KMS-11 (cell line): ENCODE data around the gene CTBP2.

Source experiments
- H2AFZ ChIP-seq: fragments of 200-600 bp; sonication (generic); 2 replicates; pipeline ENCODE4 v1.6.1; 2016; ENCODE audit warnings: antibody characterized with exemption, mixed run types, low read depth
- H3K27ac ChIP-seq: fragments of 200-600 bp; sonication (generic); 2 replicates; pipeline ENCODE4 v1.6.1; 2016; ENCODE audit warnings: mild to moderate bottlenecking, mixed run types
- H3K27me3 ChIP-seq: fragments of 200-600 bp; sonication (generic); 2 replicates; pipeline ENCODE4 v1.6.1; 2017; ENCODE audit warnings: mild to moderate bottlenecking, low read depth, mixed run types, moderate library complexity; ENCODE audit not compliant: insufficient read depth
- H3K36me3 ChIP-seq: fragments of 200-600 bp; sonication (generic); 2 replicates; pipeline ENCODE4 v1.6.1; 2017; ENCODE audit warnings: mild to moderate bottlenecking, mixed run types; ENCODE audit not compliant: insufficient read depth
- H3K4me1 ChIP-seq: fragments of 200-600 bp; sonication (generic); 2 replicates; pipeline ENCODE4 v1.6.1; 2016; ENCODE audit warnings: mild to moderate bottlenecking, low read depth, mixed run types; ENCODE audit not compliant: poor library complexity, severe bottlenecking
- H3K4me2 ChIP-seq: fragments of 200-600 bp; sonication (generic); 2 replicates; pipeline ENCODE4 v1.7.0; 2016; ENCODE audit warnings: mild to moderate bottlenecking, mixed run types
- H3K4me3 ChIP-seq: fragments of 200-600 bp; sonication (generic); IDR thresholded peaks from 2 replicates; pipeline ENCODE4 v1.6.1; 2017; ENCODE audit warnings: low read depth, low read length, mixed read lengths; ENCODE audit not compliant: insufficient read depth
- H3K79me2 ChIP-seq: fragments of 200-600 bp; sonication (generic); 2 replicates; pipeline ENCODE4 v1.6.1; 2016; ENCODE audit warnings: low read depth, mixed run types; ENCODE audit not compliant: insufficient read depth
- H3K9ac ChIP-seq: fragments of 200-600 bp; sonication (generic); 2 replicates; pipeline ENCODE4 v1.6.1; 2016; ENCODE audit warnings: mild to moderate bottlenecking, mixed run types
- H4K20me1 ChIP-seq: fragments of 200-600 bp; sonication (generic); 2 replicates; pipeline ENCODE4 v1.6.1; 2016; ENCODE audit warnings: mild to moderate bottlenecking, mixed run types; ENCODE audit not compliant: insufficient read depth
- TF ChIP-seq, protein P1 (sequence below): fragments of 200-600 bp; sonication (generic); conservative IDR thresholded peaks from 2 replicates; pipeline ENCODE4 v1.6.1; 2017; ENCODE audit warnings: low read depth, mild to moderate bottlenecking, antibody characterized with exemption, low read length, moderate library complexity, mixed read lengths

The CTBP2 gene

DNA sequence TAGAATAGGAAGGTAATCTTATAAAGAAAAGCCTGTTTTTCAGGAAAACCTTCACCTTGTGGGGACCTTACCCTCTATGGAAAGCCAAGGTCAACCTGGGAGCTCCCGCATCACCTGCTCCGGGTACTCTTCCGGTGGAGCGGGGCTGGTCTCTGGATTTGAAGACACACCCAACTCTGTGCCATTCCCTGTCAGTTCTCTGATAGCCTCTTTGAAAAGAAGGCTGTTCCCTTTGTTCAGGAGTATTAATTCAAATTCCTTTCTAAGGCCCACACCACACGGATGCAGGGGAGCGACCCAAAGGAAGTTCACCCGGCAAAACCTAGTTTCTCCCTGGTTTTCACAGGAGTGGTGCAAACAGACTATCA, 10.7 kb downstream of the CTBP2 start:
- H3K79me2 ChIP-seq = peaks cover 54% of the 10 kb centered on the region
- H3K36me3 ChIP-seq = no peaks in the 10 kb centered on the region
- no peak overlapping the region for H3K27ac ChIP-seq
- TF ChIP-seq, protein P1, sequence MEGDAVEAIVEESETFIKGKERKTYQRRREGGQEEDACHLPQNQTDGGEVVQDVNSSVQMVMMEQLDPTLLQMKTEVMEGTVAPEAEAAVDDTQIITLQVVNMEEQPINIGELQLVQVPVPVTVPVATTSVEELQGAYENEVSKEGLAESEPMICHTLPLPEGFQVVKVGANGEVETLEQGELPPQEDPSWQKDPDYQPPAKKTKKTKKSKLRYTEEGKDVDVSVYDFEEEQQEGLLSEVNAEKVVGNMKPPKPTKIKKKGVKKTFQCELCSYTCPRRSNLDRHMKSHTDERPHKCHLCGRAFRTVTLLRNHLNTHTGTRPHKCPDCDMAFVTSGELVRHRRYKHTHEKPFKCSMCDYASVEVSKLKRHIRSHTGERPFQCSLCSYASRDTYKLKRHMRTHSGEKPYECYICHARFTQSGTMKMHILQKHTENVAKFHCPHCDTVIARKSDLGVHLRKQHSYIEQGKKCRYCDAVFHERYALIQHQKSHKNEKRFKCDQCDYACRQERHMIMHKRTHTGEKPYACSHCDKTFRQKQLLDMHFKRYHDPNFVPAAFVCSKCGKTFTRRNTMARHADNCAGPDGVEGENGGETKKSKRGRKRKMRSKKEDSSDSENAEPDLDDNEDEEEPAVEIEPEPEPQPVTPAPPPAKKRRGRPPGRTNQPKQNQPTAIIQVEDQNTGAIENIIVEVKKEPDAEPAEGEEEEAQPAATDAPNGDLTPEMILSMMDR = no peak
- H2AFZ ChIP-seq = no peak overlapping the region
- peaks cover 50% of the 10 kb centered on the region for H3K4me1 ChIP-seq
- peaks cover 4% of the 10 kb centered on the region; the same call in 1 of the 2 replicates for H4K20me1 ChIP-seq
- H3K9ac ChIP-seq = no peak overlapping the region
- H3K4me2 ChIP-seq = no peak overlapping the region
- H3K27me3 ChIP-seq = no peaks in the 10 kb centered on the region
- H3K4me3 ChIP-seq = no peak overlapping the region

DNA sequence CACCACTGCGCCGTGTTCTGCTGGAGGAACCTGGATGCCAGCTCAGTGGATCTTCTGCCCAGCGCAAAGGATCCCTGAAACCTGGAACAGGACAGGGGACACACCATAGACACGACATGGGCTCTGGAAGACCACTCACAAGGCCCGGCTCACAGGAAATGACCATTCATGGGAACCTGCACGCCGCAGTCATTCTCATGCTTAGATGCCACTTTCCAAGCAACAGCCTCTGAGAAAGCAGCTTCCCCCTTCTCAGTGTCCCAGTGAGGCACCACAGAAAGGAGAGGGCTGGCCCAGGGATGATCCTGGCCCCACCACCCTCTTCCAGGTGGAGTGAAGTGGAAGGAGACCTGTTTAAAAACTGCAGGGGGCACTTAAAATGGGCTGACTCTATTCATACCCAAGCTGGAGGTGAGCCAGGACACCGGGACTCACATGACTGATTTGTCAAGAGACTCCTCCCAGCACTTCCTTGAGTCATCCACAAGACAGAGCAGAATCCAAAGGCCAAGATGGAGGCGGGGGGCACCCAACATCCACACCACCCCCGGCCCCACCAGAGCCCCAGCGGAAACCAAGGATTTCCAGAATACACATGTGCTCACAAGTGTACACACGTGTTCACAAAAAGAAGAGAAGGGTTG, 11.2 kb downstream of the CTBP2 start:
- H4K20me1 ChIP-seq = peaks cover 4% of the 10 kb centered on the region; the same call in 1 of the 2 replicates
- no peaks in the 10 kb centered on the region for H3K36me3 ChIP-seq
- H2AFZ ChIP-seq = no peak overlapping the region
- no peak overlapping the region for H3K4me2 ChIP-seq
- TF ChIP-seq, protein P1 = no peak
- H3K9ac ChIP-seq = no peak overlapping the region
- no peak overlapping the region for H3K4me3 ChIP-seq
- peaks cover 54% of the 10 kb centered on the region for H3K4me1 ChIP-seq
- peaks cover 54% of the 10 kb centered on the region for H3K79me2 ChIP-seq
- H3K27me3 ChIP-seq = no peaks in the 10 kb centered on the region
- no peak overlapping the region for H3K27ac ChIP-seq

DNA sequence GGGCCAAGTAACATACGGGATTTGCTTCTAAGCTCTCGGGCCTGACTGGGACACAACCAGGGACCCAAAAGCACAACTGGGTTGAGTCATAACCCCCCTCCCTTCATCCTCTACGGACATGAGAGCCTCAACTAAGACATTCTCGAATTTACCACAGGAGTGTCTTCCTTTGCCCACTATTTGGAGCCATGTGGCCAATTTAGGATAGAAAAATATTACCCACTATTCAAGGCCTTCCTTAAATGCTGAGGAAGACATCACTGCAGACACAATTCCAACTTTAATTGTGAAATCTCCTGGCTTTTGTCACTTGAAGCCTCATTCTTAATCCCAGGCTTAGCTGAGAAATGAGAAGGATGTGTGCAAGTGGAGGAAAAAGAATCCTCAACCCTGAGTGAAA, 11.8 kb downstream of the CTBP2 start:
- Histone ChIP-seq H3K9ac (no peak overlapping the region), H3K36me3 (no peaks in the 10 kb centered on the region), H3K4me1 (peaks cover 61% of the 10 kb centered on the region), H3K4me2 (peak overlapping the region; percentile 88; the same call in 1 of the 2 replicates), H3K27ac (no peak overlapping the region), H3K27me3 (no peaks in the 10 kb centered on the region), H3K79me2 (peaks cover 56% of the 10 kb centered on the region), H3K4me3 (no peak overlapping the region), H2AFZ (no peak overlapping the region), H4K20me1 (peaks cover 4% of the 10 kb centered on the region; the same call in 1 of the 2 replicates)
- TF ChIP-seq, protein P1 = no peak

DNA sequence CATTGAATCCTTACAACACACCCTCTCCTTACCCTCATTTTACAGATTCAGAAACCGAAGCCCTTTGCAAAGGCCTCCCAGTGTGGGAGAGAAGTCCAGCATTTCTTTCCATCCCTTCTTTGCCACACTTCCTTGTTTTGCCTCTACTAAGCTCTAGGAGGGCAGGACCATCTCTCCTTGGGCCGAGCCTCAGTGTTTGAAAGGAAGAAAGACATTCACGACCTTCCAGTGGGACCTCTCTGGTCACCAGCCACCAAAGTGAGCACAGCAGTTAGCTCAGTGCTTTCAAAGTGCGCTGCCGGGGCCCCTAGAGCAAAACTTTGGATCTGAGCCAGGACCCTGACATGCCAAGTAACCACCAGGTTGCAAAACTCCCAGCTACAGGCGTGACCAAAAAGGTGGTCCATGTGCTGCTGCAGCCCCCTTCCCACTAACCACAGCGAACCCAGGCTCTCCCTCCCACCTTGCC, 12.4 kb downstream of the CTBP2 start:
- Histone ChIP-seq H3K79me2 (peaks cover 53% of the 10 kb centered on the region), H3K4me2 (peak overlapping the region; percentile 88), H3K27ac (peak overlapping the region; percentile 74; the same call in 1 of the 2 replicates), H4K20me1 (peaks cover 4% of the 10 kb centered on the region; the same call in 1 of the 2 replicates), H2AFZ (no peak overlapping the region), H3K27me3 (no peaks in the 10 kb centered on the region), H3K4me3 (no peak overlapping the region), H3K4me1 (peaks cover 63% of the 10 kb centered on the region), H3K9ac (no peak overlapping the region; the same call in 1 of the 2 replicates), H3K36me3 (no peaks in the 10 kb centered on the region)
- TF ChIP-seq, protein P1 = no peak
